Colonic mucosa (tissue), 4 donors: ENCODE measurements around the gene GABRB2. TPM values are rescaled to one million over a fixed set of nuclear protein-coding genes. Genes with fewer than 3 reads are reported as not detected.

Source experiments
- DNase-seq: peaks from one replicate; pipeline ENCODE4 v3.0.0-alpha.2; 2020
- H3K27ac ChIP-seq: fragments of 200-600 bp; one replicate; pipeline ENCODE4 v1.8.0; 2021
- H3K27me3 ChIP-seq: fragments of 200-600 bp; one replicate; pipeline ENCODE4 v1.8.0; 2021
- H3K36me3 ChIP-seq: fragments of 200-600 bp; one replicate; pipeline ENCODE4 v1.8.0; 2021
- H3K4me1 ChIP-seq: fragments of 200-600 bp; one replicate; pipeline ENCODE4 v1.8.0; 2021; ENCODE audit warnings: mild to moderate bottlenecking
- H3K4me3 ChIP-seq: fragments of 200-600 bp; one replicate; pipeline ENCODE4 v1.8.0; 2021
- H3K9ac ChIP-seq, 2 donors: one replicate each; pipeline ENCODE4 v1.7.0; 2013; ENCODE audit warnings: control low read depth in 2 of 2, low read depth in 2 of 2, low read length in 2 of 2
- H3K9me3 ChIP-seq: fragments of 200-600 bp; one replicate; pipeline ENCODE4 v1.8.0; 2021
- intact Hi-C: fragments of 100-400 bp; cut with DNase I; formaldehyde crosslinking; loops from one replicate; pipeline ENCODE4 v1.14.1; 2022
- total RNA-seq, 2 donors: library from RNA; stranded (reverse); fragmentation: NEBNext Ultra II Directional in 1 of 2; extraction: Animal tissue kit (Norgen Biotek cat#: 25700) in 1 of 2; gene quantifications; one replicate each; pipeline ENCODE4 v1.2.1, GENCODE V29; 2021
- TF ChIP-seq, protein P1 (sequence below): fragments of 200-600 bp; IDR thresholded peaks from one replicate; pipeline ENCODE4 v1.8.0; 2022; ENCODE audit warnings: antibody characterized with exemption, mild to moderate bottlenecking
- donor health status: healthy.
- donor health status: DM: no; HTN: no; CAD: no.
- donor health status: DM: no; HTN: no; CAD: no.

GABRB2 gene
- total RNA-seq, 2 donors from 2014 or later = 1.5 to 4.2 TPM

DNA sequence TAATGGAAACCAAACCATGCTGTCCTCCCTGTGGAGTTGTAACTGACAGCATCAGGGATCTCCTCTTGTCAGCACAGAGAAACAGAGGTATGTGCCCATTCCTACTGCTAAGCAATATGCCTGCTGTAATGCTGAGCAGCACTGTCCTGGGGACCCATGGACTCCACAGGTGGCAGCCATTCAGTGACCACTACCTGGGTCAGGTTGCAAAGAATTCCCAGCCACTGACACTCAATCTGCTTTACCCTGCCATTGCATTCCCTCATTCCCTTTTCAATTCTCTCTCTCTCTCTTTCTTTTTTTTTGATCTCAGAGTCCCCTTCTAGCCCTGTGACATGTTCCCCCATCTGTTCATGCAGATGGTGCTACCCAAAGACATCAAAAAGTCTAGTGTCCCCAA is 104.1 kb downstream of the GABRB2 start:
- Histone ChIP-seq H3K27ac (no peak overlapping the region), H3K36me3 (no peaks in the 10 kb centered on the region), H3K27me3 (no peaks in the 10 kb centered on the region), H3K4me3 (no peak overlapping the region), H3K9me3 (no peaks in the 10 kb centered on the region), H3K4me1 (no peaks in the 10 kb centered on the region), H3K9ac (no peak overlapping the region)
- TF ChIP-seq, protein P1, sequence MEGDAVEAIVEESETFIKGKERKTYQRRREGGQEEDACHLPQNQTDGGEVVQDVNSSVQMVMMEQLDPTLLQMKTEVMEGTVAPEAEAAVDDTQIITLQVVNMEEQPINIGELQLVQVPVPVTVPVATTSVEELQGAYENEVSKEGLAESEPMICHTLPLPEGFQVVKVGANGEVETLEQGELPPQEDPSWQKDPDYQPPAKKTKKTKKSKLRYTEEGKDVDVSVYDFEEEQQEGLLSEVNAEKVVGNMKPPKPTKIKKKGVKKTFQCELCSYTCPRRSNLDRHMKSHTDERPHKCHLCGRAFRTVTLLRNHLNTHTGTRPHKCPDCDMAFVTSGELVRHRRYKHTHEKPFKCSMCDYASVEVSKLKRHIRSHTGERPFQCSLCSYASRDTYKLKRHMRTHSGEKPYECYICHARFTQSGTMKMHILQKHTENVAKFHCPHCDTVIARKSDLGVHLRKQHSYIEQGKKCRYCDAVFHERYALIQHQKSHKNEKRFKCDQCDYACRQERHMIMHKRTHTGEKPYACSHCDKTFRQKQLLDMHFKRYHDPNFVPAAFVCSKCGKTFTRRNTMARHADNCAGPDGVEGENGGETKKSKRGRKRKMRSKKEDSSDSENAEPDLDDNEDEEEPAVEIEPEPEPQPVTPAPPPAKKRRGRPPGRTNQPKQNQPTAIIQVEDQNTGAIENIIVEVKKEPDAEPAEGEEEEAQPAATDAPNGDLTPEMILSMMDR = no peak
- DNase-seq = no peak
- intact Hi-C loops = no loop called here

DNA sequence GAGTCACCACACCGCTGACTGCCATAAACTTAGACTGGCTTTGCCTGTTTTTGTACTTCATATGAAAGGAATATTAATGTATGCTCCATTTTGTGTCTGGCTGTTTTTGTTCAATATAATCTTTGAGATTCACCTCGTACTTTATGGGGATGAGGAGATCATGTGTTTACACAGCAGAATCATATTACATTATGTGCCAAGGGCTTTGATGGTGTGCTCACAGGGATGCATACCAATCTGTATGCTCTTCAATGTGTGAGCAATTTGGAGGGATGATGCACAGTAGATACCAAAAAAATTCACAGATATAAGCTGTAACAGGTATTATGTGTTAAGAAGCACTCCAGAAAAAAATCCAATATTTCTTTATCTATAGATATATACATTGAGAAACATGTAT is 113.7 kb downstream of the GABRB2 start:
- H3K36me3 ChIP-seq = no peaks in the 10 kb centered on the region
- H3K4me3 ChIP-seq = no peak overlapping the region
- H3K9me3 ChIP-seq = no peaks in the 10 kb centered on the region
- H3K9ac ChIP-seq = no peak overlapping the region
- H3K27me3 ChIP-seq = no peaks in the 10 kb centered on the region
- no peak for DNase-seq
- intact Hi-C loops = no loop called here
- H3K27ac ChIP-seq = no peak overlapping the region
- TF ChIP-seq, protein P1 = no peak
- H3K4me1 ChIP-seq = no peaks in the 10 kb centered on the region

DNA sequence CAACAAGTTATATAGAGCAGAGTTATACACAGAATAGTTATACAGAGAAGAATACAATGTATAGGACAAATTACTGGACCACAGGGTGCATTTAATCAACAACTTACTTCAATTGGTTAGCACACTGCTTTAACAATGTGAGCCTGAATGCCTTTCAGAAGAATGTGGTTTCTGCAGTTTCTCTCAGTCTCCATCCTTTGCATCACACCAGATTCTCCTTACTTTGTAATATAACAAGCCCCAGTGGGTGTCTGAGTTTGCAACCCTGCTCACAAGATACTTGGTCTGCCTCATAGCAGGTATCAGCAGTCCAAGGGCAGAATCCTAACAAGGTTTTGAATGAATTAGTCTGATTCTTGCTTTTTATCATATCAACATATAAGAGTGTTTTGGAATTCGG is 114.6 kb downstream of the GABRB2 start:
- Histone ChIP-seq H3K4me1 (no peaks in the 10 kb centered on the region), H3K27me3 (no peaks in the 10 kb centered on the region), H3K9me3 (no peaks in the 10 kb centered on the region), H3K9ac (no peak overlapping the region), H3K4me3 (no peak overlapping the region), H3K27ac (no peak overlapping the region), H3K36me3 (no peaks in the 10 kb centered on the region)
- TF ChIP-seq, protein P1 = no peak
- intact Hi-C loops = no loop called here
- DNase-seq = no peak

DNA sequence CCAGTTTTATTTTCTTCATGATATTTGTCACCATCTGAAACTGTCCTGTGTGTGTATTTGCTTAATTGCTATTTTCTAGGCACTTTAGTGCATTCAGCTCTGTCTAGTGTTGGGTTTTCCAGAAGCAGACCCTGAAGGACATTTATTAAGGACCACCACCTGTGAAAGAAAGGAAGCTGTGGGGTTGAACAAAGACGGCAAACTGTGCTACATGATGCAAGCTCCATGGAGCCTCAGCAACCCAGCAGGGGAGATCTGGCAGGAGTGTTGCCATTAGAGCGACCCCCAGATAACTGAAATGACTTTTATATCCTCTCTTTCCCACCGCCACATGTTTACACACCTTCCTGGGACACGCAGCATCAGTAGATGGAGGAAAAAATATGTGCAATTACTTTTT is 125.5 kb downstream of the GABRB2 start:
- no peak overlapping the region for H3K4me3 ChIP-seq
- H3K9me3 ChIP-seq = no peaks in the 10 kb centered on the region
- H3K27ac ChIP-seq = no peak overlapping the region
- no peaks in the 10 kb centered on the region for H3K27me3 ChIP-seq
- intact Hi-C loops = no loop called here
- H3K9ac ChIP-seq = no peak overlapping the region
- TF ChIP-seq, protein P1 = no peak
- H3K4me1 ChIP-seq = no peaks in the 10 kb centered on the region
- no peaks in the 10 kb centered on the region for H3K36me3 ChIP-seq
- DNase-seq = no peak

DNA sequence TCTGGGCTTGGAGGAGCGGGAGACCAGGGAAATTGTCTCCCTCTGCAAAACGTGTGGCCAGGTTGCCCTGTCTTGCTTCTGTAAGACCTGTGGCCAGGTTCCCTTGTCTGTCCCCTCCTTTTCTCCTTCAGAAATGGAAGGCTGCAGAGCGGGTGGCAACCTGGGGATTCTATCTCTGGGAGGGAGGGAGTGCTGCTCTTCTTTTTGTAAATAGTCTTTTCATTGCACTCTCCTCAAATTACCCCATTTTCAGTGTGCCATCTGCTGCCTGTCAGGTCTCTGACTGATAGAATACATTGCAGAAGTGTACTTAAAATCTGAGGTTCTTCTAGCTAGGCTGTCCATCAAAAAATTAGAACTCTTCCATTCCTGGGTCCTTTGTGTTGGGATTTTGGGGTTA is 126.0 kb downstream of the GABRB2 start:
- no peaks in the 10 kb centered on the region for H3K27me3 ChIP-seq
- no peaks in the 10 kb centered on the region for H3K9me3 ChIP-seq
- H3K4me3 ChIP-seq = no peak overlapping the region
- H3K9ac ChIP-seq = no peak overlapping the region
- intact Hi-C loops = no loop called here
- no peaks in the 10 kb centered on the region for H3K4me1 ChIP-seq
- no peaks in the 10 kb centered on the region for H3K36me3 ChIP-seq
- DNase-seq = no peak
- TF ChIP-seq, protein P1 = no peak
- no peak overlapping the region for H3K27ac ChIP-seq

DNA sequence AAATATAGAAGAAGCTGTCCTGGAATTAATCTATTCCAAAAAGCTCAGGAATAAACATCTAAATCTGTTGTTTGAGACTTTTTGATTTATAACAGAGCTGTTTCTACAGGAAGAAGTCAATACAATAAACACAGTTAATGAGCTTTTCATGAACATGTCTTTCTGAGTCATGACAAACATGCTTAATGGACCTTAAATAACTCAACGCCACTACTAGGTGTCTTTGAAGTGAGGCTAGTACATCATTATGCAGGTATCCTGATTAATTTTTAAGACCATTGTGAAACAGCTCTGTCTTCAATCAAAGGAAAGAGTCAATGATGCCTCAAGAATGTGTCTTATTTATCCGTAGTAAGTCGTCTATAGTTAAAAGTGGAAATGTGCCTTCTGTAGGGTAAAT is 131.6 kb downstream of the GABRB2 start:
- Histone ChIP-seq H3K4me1 (no peaks in the 10 kb centered on the region), H3K36me3 (no peaks in the 10 kb centered on the region), H3K9ac (no peak overlapping the region), H3K4me3 (no peak overlapping the region), H3K9me3 (no peaks in the 10 kb centered on the region), H3K27me3 (no peaks in the 10 kb centered on the region), H3K27ac (no peak overlapping the region)
- TF ChIP-seq, protein P1 = no peak
- DNase-seq = no peak
- intact Hi-C loops = no loop called here
